ENCODE results near the gene WNT11. TPM values are rescaled to one million over a fixed set of nuclear protein-coding genes. Genes with fewer than 3 reads are reported as not detected.

WNT11 gene
- total RNA-seq, 1 donor from 2014 or later, result not detected

GRCh38 chr11:76148231-76148630 is 58.1 kb downstream of the WNT11 start:
- TF ChIP-seq CTCF (conservative IDR thresholded peaks at IDR 0.05; ENCODE audit: low read depth, low read length), result no peak
- no peak for DNase-seq (ENCODE audit: low read depth)
- no peak overlapping the region for H3K4me3 ChIP-seq (ENCODE audit: low read depth, low read length)

GRCh38 chr11:76147106-76147740 is 59.1 kb downstream of the WNT11 start:
- DNase-seq (ENCODE audit: low read depth), result no peak
- H3K4me3 ChIP-seq (ENCODE audit: low read depth, low read length), result no peak overlapping the region
- no peak for TF ChIP-seq CTCF (conservative IDR thresholded peaks at IDR 0.05; ENCODE audit: low read depth, low read length)

GRCh38 chr11:76143274-76143673 is 63.0 kb downstream of the WNT11 start:
- no peak for TF ChIP-seq CTCF (conservative IDR thresholded peaks at IDR 0.05; ENCODE audit: low read depth, low read length)
- no peak overlapping the region for H3K4me3 ChIP-seq (ENCODE audit: low read depth, low read length)
- DNase-seq (ENCODE audit: low read depth), result no peak

GRCh38 chr11:76141901-76142588 is 64.3 kb downstream of the WNT11 start:
- TF ChIP-seq CTCF (conservative IDR thresholded peaks at IDR 0.05; ENCODE audit: low read depth, low read length), result no peak
- no peak for DNase-seq (ENCODE audit: low read depth)
- H3K4me3 ChIP-seq (ENCODE audit: low read depth, low read length), result no peak overlapping the region

GRCh38 chr11:76140912-76141574 is 65.3 kb downstream of the WNT11 start:
- no peak for TF ChIP-seq CTCF (conservative IDR thresholded peaks at IDR 0.05; ENCODE audit: low read depth, low read length)
- no peak overlapping the region for H3K4me3 ChIP-seq (ENCODE audit: low read depth, low read length)
- no peak for DNase-seq (ENCODE audit: low read depth)

GRCh38 chr11:76139314-76139713 is 67.0 kb downstream of the WNT11 start:
- DNase-seq (ENCODE audit: low read depth), result no peak
- TF ChIP-seq CTCF (conservative IDR thresholded peaks at IDR 0.05; ENCODE audit: low read depth, low read length), result no peak
- no peak overlapping the region for H3K4me3 ChIP-seq (ENCODE audit: low read depth, low read length)

Other genes with a start within 250 kb of the WNT11 start
- 24.1 and 27.5 TPM in 2 replicates for gene THAP12, start 174.6 kb upstream of the WNT11 start, total RNA-seq
- 0.87 and 7.0 TPM in 2 replicates for gene GVQW3, start 174.8 kb upstream of the WNT11 start, total RNA-seq
- gene EMSY, start 238.5 kb upstream of the WNT11 start, total RNA-seq, result 7.8 and 17.7 TPM in 2 replicates

Data from epithelial cell of proximal tubule (primary cell).